WERI-Rb-1 (cell line): ENCODE measurements around the gene HYCC2.

Source experiments
- DNase-seq: peaks from one replicate; pipeline ENCODE4 v3.0.0-alpha.2; 2020
- H3K27ac ChIP-seq: fragments of 250-450 bp; sonication (Bioruptor Pico); 2 replicates; pipeline ENCODE4 v1.5.1; 2020; ENCODE audit warnings: mild to moderate bottlenecking, moderate library complexity
- H3K27me3 ChIP-seq: fragments of 250-450 bp; sonication (Bioruptor Pico); 2 replicates; pipeline ENCODE4 v1.5.1; 2021; ENCODE audit warnings: mild to moderate bottlenecking, low read depth, moderate library complexity; ENCODE audit not compliant: insufficient read depth, severe bottlenecking
- H3K36me3 ChIP-seq: fragments of 250-450 bp; sonication (Bioruptor Pico); 2 replicates; pipeline ENCODE4 v1.5.1; 2020; ENCODE audit warnings: mild to moderate bottlenecking, moderate library complexity
- H3K4me3 ChIP-seq: 2 replicates; pipeline ENCODE4 v1.5.1; 2011; ENCODE audit warnings: low read depth, mild to moderate bottlenecking, control low read depth, low read length
- H3K9me3 ChIP-seq: fragments of 250-450 bp; sonication (Bioruptor Pico); 2 replicates; pipeline ENCODE4 v1.5.1; 2021; ENCODE audit warnings: mild to moderate bottlenecking, moderate library complexity; ENCODE audit not compliant: severe bottlenecking
- CTCF ChIP-seq: IDR thresholded peaks from 2 replicates; pipeline ENCODE4 v1.5.1; 2011; ENCODE audit warnings: low read depth, mild to moderate bottlenecking, control low read depth, inconsistent platforms, low read length

The HYCC2 gene

GRCh38 chr2:201116115-201116958, 44.9 kb upstream of the HYCC2 start, which contains the start of gene CFLAR:
Gene CFLAR, plus strand, starts transcription at chr2:201116164. Its CDS starts 13,702 bp downstream, at chr2:201129866.
- Histone ChIP-seq H3K9me3 (no peaks in the 10 kb centered on the region), H3K27ac (peak within 1 kb of the TSS; percentile 18; the same call in 1 of the 2 replicates), H3K4me3 (peak within 1 kb of the TSS; percentile 37), H3K27me3 (no peaks in the 10 kb centered on the region), H3K36me3 (no peaks in the 10 kb centered on the region)
- TF ChIP-seq CTCF: no peak
- DNase-seq: no peak

GRCh38 chr2:201114846-201115245, 43.4 kb upstream of the HYCC2 start:
- no peak overlapping the region for H3K4me3 ChIP-seq
- no peaks in the 10 kb centered on the region for H3K9me3 ChIP-seq
- no peak for DNase-seq
- H3K27me3 ChIP-seq: no peaks in the 10 kb centered on the region
- no peaks in the 10 kb centered on the region for H3K36me3 ChIP-seq
- H3K27ac ChIP-seq: no peak overlapping the region
- no peak for TF ChIP-seq CTCF

- H3K4me3 ChIP-seq: no peak overlapping the region
- no peaks in the 10 kb centered on the region for H3K27me3 ChIP-seq
- H3K9me3 ChIP-seq: no peaks in the 10 kb centered on the region
- TF ChIP-seq CTCF: no peak
- DNase-seq: no peak
- H3K36me3 ChIP-seq: no peaks in the 10 kb centered on the region
- no peak overlapping the region for H3K27ac ChIP-seq
These were observed 42.9 kb upstream of the HYCC2 start for GRCh38 chr2:201114350-201114749.

GRCh38 chr2:201111096-201111495, 39.6 kb upstream of the HYCC2 start:
- H3K9me3 ChIP-seq: no peaks in the 10 kb centered on the region
- no peak for TF ChIP-seq CTCF
- no peak for DNase-seq

GRCh38 chr2:201110615-201111014, 39.1 kb upstream of the HYCC2 start:
- no peaks in the 10 kb centered on the region for H3K36me3 ChIP-seq
- no peak overlapping the region for H3K27ac ChIP-seq
- H3K27me3 ChIP-seq: no peaks in the 10 kb centered on the region
- DNase-seq: no peak
- no peak for TF ChIP-seq CTCF
- no peak overlapping the region for H3K4me3 ChIP-seq
- no peaks in the 10 kb centered on the region for H3K9me3 ChIP-seq

More at GRCh38 chr2:201111096-201111495, 39.6 kb upstream of the HYCC2 start:
- Histone ChIP-seq H3K36me3 (no peaks in the 10 kb centered on the region), H3K27me3 (no peaks in the 10 kb centered on the region), H3K4me3 (no peak overlapping the region), H3K27ac (no peak overlapping the region)

- no peak for DNase-seq
- H3K9me3 ChIP-seq: no peaks in the 10 kb centered on the region
- no peak overlapping the region for H3K27ac ChIP-seq
- H3K27me3 ChIP-seq: no peaks in the 10 kb centered on the region
- H3K36me3 ChIP-seq: no peaks in the 10 kb centered on the region
- no peak for TF ChIP-seq CTCF
- no peak overlapping the region for H3K4me3 ChIP-seq
These were observed 37.7 kb upstream of the HYCC2 start for GRCh38 chr2:201109186-201109585.
